Astrocyte of the spinal cord (primary cell): Measurements from ENCODE around the gene UGT1A7.

Source experiments
- DNase-seq: peaks from one replicate; pipeline ENCODE4 v3.0.0; 2011; ENCODE audit warnings: low read depth, low spot score
- H3K4me3 ChIP-seq: 2 replicates; pipeline ENCODE4 v1.5.1; 2011; ENCODE audit warnings: low read depth, mild to moderate bottlenecking, low read length, moderate library complexity
- in situ Hi-C: cut with HindIII; loops from 2 replicates; pipeline ENCODE4 v1.10.0; 2017; ENCODE audit warnings: low sequenced_read_pairs
- TF ChIP-seq, protein P1 (sequence below): IDR thresholded peaks from 2 replicates; pipeline ENCODE4 v1.5.1; 2012; ENCODE audit warnings: low read depth, mild to moderate bottlenecking, low read length, inconsistent platforms

The UGT1A7 gene

DNA sequence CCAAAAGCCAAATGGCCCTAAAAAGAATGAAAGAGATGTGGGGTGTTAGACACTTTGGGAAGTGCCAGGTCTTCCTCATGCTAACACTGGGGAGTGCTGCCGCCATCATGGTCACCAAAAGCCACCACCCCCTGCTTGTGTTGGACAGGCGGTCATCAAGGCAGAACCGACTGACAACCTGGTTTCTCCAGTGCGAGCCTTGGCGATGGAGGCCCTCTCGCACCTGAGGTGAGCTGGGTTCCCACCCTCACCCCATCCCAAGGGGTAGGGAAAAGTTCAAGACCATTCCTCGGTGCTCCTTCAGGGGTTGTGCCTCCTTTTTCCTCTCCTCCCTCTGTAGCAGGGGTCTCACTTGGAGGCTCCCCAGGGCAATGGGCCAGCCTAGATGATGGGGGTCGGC, 130.0 kb downstream of the UGT1A7 start:
- no peak overlapping the region for H3K4me3 ChIP-seq
- in situ Hi-C loops, result no loop called here
- no peak for DNase-seq
- TF ChIP-seq, protein P1, sequence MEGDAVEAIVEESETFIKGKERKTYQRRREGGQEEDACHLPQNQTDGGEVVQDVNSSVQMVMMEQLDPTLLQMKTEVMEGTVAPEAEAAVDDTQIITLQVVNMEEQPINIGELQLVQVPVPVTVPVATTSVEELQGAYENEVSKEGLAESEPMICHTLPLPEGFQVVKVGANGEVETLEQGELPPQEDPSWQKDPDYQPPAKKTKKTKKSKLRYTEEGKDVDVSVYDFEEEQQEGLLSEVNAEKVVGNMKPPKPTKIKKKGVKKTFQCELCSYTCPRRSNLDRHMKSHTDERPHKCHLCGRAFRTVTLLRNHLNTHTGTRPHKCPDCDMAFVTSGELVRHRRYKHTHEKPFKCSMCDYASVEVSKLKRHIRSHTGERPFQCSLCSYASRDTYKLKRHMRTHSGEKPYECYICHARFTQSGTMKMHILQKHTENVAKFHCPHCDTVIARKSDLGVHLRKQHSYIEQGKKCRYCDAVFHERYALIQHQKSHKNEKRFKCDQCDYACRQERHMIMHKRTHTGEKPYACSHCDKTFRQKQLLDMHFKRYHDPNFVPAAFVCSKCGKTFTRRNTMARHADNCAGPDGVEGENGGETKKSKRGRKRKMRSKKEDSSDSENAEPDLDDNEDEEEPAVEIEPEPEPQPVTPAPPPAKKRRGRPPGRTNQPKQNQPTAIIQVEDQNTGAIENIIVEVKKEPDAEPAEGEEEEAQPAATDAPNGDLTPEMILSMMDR, result no peak

DNA sequence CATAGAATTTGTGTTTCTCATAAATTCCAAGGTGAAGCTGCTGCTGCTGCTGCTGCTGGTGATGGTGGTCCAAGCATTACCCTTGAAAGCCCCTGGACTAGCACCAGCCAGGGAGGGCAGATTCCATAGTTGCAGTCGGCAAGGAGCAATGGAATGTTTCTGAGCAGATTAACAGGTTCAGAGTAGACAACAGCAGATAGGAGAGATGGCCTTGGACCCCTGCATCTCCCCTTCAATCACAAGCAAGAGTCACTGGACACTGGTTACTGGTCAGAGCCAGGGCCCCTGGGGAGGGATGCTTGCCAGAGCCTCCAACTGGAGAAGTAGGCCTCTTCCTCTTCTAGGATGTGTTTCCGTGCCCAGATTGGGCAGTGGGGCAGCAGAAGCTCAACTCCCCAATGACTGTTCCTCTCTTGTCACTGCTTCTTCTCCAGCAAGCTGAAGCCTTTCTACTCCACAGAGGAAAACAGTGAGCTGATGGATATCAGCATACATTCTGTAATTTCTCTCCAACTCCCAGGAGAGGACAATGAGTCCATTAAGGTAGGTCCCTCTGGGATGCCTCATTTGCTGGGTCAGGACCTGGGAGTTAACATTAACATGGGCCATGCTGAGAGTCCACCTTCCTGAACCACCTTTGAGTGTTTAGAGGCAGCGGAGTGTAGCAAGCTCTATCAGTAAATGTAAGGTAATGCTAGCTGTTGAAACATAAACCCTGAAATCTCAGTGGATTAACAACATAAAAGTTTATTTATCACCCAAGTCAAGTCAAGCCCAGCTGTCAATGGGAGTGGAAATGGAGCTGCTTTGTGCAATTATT, 131.7 kb downstream of the UGT1A7 start:
- no peak for DNase-seq
- in situ Hi-C loops, result no loop called here
- no peak overlapping the region for H3K4me3 ChIP-seq
- TF ChIP-seq, protein P1, result no peak

DNA sequence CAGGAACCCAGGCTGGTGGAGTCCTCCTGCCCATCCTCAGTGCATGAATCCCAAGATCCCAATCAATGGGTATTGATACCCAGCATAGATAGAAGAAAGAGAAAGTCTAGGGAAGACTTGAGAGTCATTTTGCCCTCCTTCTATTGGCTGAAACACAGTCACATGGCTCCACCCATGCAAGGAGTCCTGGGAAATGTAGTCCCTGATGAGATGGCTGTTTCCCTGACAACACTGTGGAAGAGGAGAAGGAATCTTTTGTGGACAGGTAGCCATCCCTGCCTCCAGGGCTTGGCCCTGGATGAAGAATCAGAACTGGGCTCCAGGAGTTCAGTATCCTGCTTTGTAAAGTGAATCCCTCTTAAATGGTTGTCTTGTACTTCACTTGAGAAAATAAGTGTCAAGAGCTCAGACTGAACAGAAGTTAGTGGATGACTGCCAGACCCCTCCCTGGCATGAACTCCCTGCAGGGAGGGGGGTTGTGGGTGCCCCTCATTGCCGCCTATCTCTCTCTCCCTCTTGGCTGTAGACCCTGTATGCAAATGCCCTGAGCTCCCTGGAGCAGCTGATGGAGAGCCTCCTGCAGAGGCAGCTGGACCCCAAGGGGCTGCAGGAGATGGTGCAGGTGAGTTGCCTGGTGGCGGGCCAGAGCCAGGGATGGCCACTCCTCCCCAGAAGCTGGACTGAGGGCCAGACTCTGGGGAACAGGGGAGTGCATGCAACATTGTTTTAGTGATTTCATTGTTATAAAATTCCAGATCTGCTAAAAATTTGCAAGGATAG, 132.5 kb downstream of the UGT1A7 start:
- in situ Hi-C loops, result no loop called here
- TF ChIP-seq, protein P1, result no peak
- DNase-seq, result no peak

DNA sequence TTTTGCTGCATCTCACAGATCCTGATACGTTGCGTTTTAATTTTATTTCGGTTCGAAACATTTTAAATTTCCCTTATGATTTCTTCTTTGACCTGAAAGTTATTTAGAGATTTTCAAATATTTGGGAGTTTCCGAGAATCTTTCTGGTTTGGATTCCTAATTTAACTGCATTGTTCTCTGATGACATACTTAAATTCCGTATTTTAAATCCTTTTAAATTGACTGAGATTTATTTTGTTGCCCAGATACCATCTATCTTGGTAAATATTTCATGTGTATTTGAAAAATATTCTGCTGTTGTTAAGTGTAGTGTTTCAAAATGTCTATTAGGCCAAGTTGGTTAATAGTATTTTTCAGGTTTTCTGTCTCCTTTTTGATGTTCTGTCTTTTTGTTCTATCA, 134.2 kb downstream of the UGT1A7 start:
- no peak overlapping the region for H3K4me3 ChIP-seq
- TF ChIP-seq, protein P1, result no peak
- no peak for DNase-seq
- in situ Hi-C loops, result no loop called here

More for the DNA sequence above, 132.5 kb downstream of the UGT1A7 start:
- H3K4me3 ChIP-seq, result no peak overlapping the region

DNA sequence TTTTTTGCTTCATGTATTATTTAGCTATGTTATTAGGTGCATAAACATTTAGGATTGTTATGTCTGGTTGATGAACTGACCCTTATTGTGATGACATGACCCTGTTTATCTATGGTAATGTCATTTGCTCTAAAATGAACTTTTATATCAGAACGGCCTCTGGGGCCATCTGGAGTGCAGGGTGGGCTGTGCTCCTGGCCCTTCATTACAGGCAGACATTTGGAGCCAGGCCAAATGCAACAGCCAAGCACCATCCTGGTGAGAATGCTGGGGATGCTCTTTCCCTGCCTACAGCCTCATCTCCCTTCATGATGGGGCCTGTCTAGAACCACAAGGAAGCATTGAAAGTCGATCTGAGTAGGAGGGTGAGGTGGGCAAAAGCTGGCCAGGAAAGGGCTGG, 134.6 kb downstream of the UGT1A7 start:
- in situ Hi-C loops, result no loop called here
- no peak for DNase-seq
- TF ChIP-seq, protein P1, result no peak
- H3K4me3 ChIP-seq, result no peak overlapping the region

DNA sequence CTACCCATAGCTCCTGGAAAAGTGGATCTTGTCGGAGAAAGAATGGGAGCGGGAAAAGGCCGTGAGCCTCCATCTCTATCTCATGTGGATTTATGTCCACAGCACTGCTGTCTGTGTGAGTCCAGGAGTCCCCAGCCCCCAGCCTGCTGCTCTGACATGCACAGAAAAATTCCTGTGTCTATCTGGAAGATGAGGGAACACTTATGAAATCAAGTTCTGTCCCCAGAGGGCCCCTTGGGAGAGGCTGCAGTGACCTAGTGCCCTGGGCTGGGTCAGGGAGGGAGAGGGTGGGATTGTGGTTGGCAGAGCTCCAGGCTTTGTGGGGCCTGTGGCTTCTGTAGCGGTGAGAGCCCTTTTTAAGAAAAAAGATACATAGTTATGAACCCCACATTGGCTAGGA, 135.1 kb downstream of the UGT1A7 start:
- no peak for DNase-seq
- TF ChIP-seq, protein P1, result no peak
- no peak overlapping the region for H3K4me3 ChIP-seq
- in situ Hi-C loops, result no loop called here
